ENCODE measurements around the gene LMO1. TPM values are rescaled to one million over a fixed set of nuclear protein-coding genes. Genes with fewer than 3 reads are reported as not detected.
A peak's percentile ranks its signal among the peaks of the same experiment; 100 is the strongest.

The LMO1 gene
- total and polyA plus RNA-seq, 2 of the 8 experiments (the other 6 are each of a cell fraction or from before 2014, with no cell fraction given), result 0.17 TPM; not detected in 1

- peak in 1 of 2 experiments; percentile 31 for DNase-seq (ENCODE audit: low read depth in 1 of 2, low spot score in 2 of 2)
- no peak overlapping the region for H2BK20ac ChIP-seq (ENCODE audit: low read length)
- no peaks in the 10 kb centered on the region for H3K79me2 ChIP-seq (ENCODE audit: control insufficient read depth in 1 of 2, insufficient read depth in 2 of 2, low read length in 2 of 2)
- H3K27ac ChIP-seq (ENCODE audit: low read depth, low read length), result no peak overlapping the region
- no peak overlapping the region for H3K56ac ChIP-seq (replicated peaks; ENCODE audit: insufficient read length, low read depth, low read length)
- no peak overlapping the region for H3K14ac ChIP-seq (ENCODE audit: insufficient read length)
- ChIA-PET POLR2A (ENCODE audit: partially characterized antibody) (no interaction called here), CTCF (ENCODE audit: partially characterized antibody) (interaction anchor here (0.9 to 16.6 kb wide), 7 partner anchors 11 to 70 kb away, joined by 3 to 171 read pairs (median 5); partner anchors contain the start of gene LMO1)
- no peak overlapping the region for H2BK5ac ChIP-seq (ENCODE audit: low read depth, low read length)
- H4K5ac ChIP-seq (ENCODE audit: insufficient read length, low read depth, low read length), result no peak overlapping the region
- H3K4ac ChIP-seq (replicated peaks; ENCODE audit: insufficient read length, low read depth, low read length), result no peak overlapping the region
- no peak overlapping the region for H2AFZ ChIP-seq (ENCODE audit: low read length)
- no peak overlapping the region for H3K4me3 ChIP-seq (ENCODE audit: extremely low read depth in 1 of 4, insufficient read depth in 2 of 4, low read depth in 3 of 4, low read length in 4 of 4)
- peaks cover 4% of the 10 kb centered on the region; the same call in 1 of the 2 replicates for H3K23me2 ChIP-seq (ENCODE audit: low read depth, low read length)
- no peaks in the 10 kb centered on the region for H3K79me1 ChIP-seq (ENCODE audit: low read depth, low read length)
- no peak for FAIRE-seq
- H3K23ac ChIP-seq (ENCODE audit: insufficient read length), result no peak overlapping the region
- no peak overlapping the region for H2BK12ac ChIP-seq (ENCODE audit: low read depth, low read length)
- no peak overlapping the region for H2AK5ac ChIP-seq (ENCODE audit: low read depth, low read length)
- peaks cover 0 to 3% of the 10 kb centered on the region in 2 experiments for H4K20me1 ChIP-seq (replicated peaks in 1 of 2; ENCODE audit: control insufficient read depth in 1 of 2, insufficient read depth in 2 of 2, low read length in 2 of 2)
- H3K4me2 ChIP-seq (ENCODE audit: insufficient read depth in 1 of 2, low read depth in 2 of 2, low read length in 2 of 2), result no peak overlapping the region
- no peaks in the 10 kb centered on the region; a peak in 1 of 8 replicates for H3K36me3 ChIP-seq (ENCODE audit: control insufficient read depth in 2 of 4, insufficient read depth in 4 of 4, low read length in 3 of 4)
- no peak overlapping the region for H3K9ac ChIP-seq (replicated peaks in 1 of 4; ENCODE audit: extremely low read depth in 1 of 4, low read depth in 3 of 4, low read length in 3 of 4)
- no peak overlapping the region for H4K91ac ChIP-seq (replicated peaks; ENCODE audit: insufficient read length, low read length)
- H3K27me3 ChIP-seq (replicated peaks in 1 of 4; ENCODE audit: control insufficient read depth in 3 of 4, extremely low read depth in 1 of 4, insufficient read depth in 3 of 4, low read length in 3 of 4), result no peaks in the 10 kb centered on the region
- no peak overlapping the region for H2BK15ac ChIP-seq (ENCODE audit: low read length)
- TF ChIP-seq HDAC6 (IDR thresholded peaks at IDR 0.05; ENCODE audit: low read depth, low read length), result no peak
- H3K9me3 ChIP-seq (ENCODE audit: insufficient read depth in 2 of 2, low read depth in 1 of 2, low read length in 1 of 2), result no peaks in the 10 kb centered on the region
- H3K4me1 ChIP-seq (replicated peaks in 1 of 4; ENCODE audit: control insufficient read depth in 3 of 4, insufficient read depth in 4 of 4, low read length in 3 of 4), result peaks cover 0 to 2% (median 0%) of the 10 kb centered on the region in 4 experiments; a peak in 1 of 7 replicates
- H3K18ac ChIP-seq (ENCODE audit: extremely low read depth, low read length), result no peak overlapping the region
- no peak overlapping the region for H2BK120ac ChIP-seq (replicated peaks; ENCODE audit: low read depth, low read length)
- WGBS, 2 experiments (ENCODE audit: extremely low coverage in 1 of 2, insufficient coverage in 1 of 2, insufficient read length in 1 of 2, insufficient replicate concordance in 2 of 2, low coverage in 1 of 2, low lambda C conversion rate in 2 of 2, missing lambda C conversion rate in 1 of 2), result 82% methylated on average over 4 of the region's 5 CpGs; no CpG with 5 or more reads in 1 of the 2 experiments
- H4K8ac ChIP-seq (ENCODE audit: extremely low read depth, insufficient read depth, low read length), result no peak overlapping the region; the same call in 1 of the 2 replicates
These were observed 10.7 kb downstream of the LMO1 start for GRCh38 chr11:8252946-8253345.
